Vagina (tissue), 2 donors: ENCODE results near the gene C12orf60.
A peak's percentile ranks its signal among the peaks of the same experiment; 100 is the strongest.

Experiments
- CTCF ChIP-seq, 3 experiments: fragments of 450-650 bp in 2 of 3; fragments of 200-600 bp in 1 of 3; sonication (generic) in 1 of 3; IDR thresholded peaks; one replicate each; pipeline ENCODE4 v1.5.1; 2017 to 2019; ENCODE audit warnings: antibody characterized with exemption in 3 of 3, mild to moderate bottlenecking in 2 of 3, moderate library complexity in 2 of 3
- POLR2A ChIP-seq, 2 donors: fragments of 450-650 bp; IDR thresholded peaks; one replicate each; pipeline ENCODE4 v1.6.1; 2017; ENCODE audit warnings: antibody characterized with exemption in 2 of 2, mild to moderate bottlenecking in 2 of 2, moderate library complexity in 2 of 2
- POLR2AphosphoS5 ChIP-seq, 2 donors: sonication (generic); formaldehyde crosslinking; IDR thresholded peaks; one replicate each; pipeline ENCODE4 v1.9.0; 2017; ENCODE audit warnings: antibody characterized with exemption in 2 of 2, mild to moderate bottlenecking in 2 of 2, low read depth in 1 of 2; ENCODE audit not compliant: insufficient read depth in 1 of 2

GRCh38 chr12:14841761-14842160 is 38.3 kb downstream of the C12orf60 start:
- TF ChIP-seq CTCF (IDR thresholded peaks at IDR 0.05) (no peak), POLR2A (IDR thresholded peaks at IDR 0.05) (no peak), POLR2AphosphoS5 (IDR thresholded peaks at IDR 0.05; ENCODE audit: insufficient read depth in 1 of 2, low read depth in 1 of 2) (peak in 1 of 2 donors; percentile 76)
